Esophagus squamous epithelium (tissue), 5 donors: ENCODE data around the gene APOL3. TPM values are rescaled to one million over a fixed set of nuclear protein-coding genes. Genes with fewer than 3 reads are reported as not detected.
"Not testable (repeated sequence)": the region's sequence is repeated elsewhere in the genome, so short reads cannot be mapped to it uniquely, and the experiment has no call there.

Source experiments
- DNase-seq: peaks from one replicate; lab custom pipeline; 2025; lab: John Stamatoyannopoulos, UW
- H3K27ac ChIP-seq, 4 donors: fragments of 200-600 bp; sonication (generic); one replicate each; pipeline ENCODE4 v1.5.1; 2016 to 2019; ENCODE audit warnings: mild to moderate bottlenecking in 1 of 4
- H3K27me3 ChIP-seq, 4 donors: fragments of 200-600 bp; sonication (generic); 1 replicate in 3 of 4; 2 replicates in 1 of 4; pipeline versions ENCODE4 v1.5.1 to v1.6.0; 2017 to 2021; ENCODE audit warnings: antibody characterized with exemption in 1 of 4
- H3K36me3 ChIP-seq, 3 donors: fragments of 200-600 bp; sonication (generic); one replicate each; pipeline ENCODE4 v1.5.1; 2016 to 2019
- H3K4me1 ChIP-seq, 3 donors: fragments of 200-600 bp; sonication (generic); one replicate each; pipeline ENCODE4 v1.5.1; 2017 to 2019
- H3K4me3 ChIP-seq, 4 donors: fragments of 200-600 bp; sonication (generic); 1 replicate in 3 of 4; 2 replicates in 1 of 4; pipeline ENCODE4 v1.5.1; 2016 to 2019; ENCODE audit warnings: mild to moderate bottlenecking in 2 of 4, moderate library complexity in 1 of 4
- H3K9me3 ChIP-seq, 3 donors: fragments of 200-600 bp; sonication (generic); one replicate each; pipeline ENCODE4 v1.5.1; 2016 to 2019
- POLR2A ChIP-seq, 4 donors: fragments of 450-650 bp; IDR thresholded peaks; one replicate each; pipeline ENCODE4 v1.6.1; 2017; ENCODE audit warnings: antibody characterized with exemption in 4 of 4, mild to moderate bottlenecking in 4 of 4, moderate library complexity in 3 of 4
- WGBS, 2 donors: methylation state at CpG; one replicate each; pipeline ENCODE4 v1.1.5; 2018; 5-methylcytosine and 5-hydroxymethylcytosine counted together
- intact Hi-C: fragments of 100-400 bp; cut with DNase I; formaldehyde crosslinking; loops from one replicate; pipeline ENCODE4 v1.15.0; 2022
- total RNA-seq, 4 donors: library from RNA; depleted of rRNA; stranded (reverse); fragments of >200 nt; gene quantifications; one replicate each; pipeline ENCODE4 v1.1.0, GENCODE V29; 2016
- TF ChIP-seq, protein P1 (sequence below), 6 experiments: fragments of 450-650 bp in 4 of 6; fragments of 200-600 bp in 2 of 6; sonication (generic) in 2 of 6; IDR thresholded peaks; one replicate each; pipeline ENCODE4 v1.5.1; 2016 to 2019; ENCODE audit warnings: antibody characterized with exemption in 6 of 6, mild to moderate bottlenecking in 4 of 6, moderate library complexity in 4 of 6
- donor health status: DM: yes; HTN: yes; CAD: no.

Gene APOL3
- total RNA-seq, 4 donors from 2014 or later: 6.8 to 48.1 (median 17.0) TPM

DNA sequence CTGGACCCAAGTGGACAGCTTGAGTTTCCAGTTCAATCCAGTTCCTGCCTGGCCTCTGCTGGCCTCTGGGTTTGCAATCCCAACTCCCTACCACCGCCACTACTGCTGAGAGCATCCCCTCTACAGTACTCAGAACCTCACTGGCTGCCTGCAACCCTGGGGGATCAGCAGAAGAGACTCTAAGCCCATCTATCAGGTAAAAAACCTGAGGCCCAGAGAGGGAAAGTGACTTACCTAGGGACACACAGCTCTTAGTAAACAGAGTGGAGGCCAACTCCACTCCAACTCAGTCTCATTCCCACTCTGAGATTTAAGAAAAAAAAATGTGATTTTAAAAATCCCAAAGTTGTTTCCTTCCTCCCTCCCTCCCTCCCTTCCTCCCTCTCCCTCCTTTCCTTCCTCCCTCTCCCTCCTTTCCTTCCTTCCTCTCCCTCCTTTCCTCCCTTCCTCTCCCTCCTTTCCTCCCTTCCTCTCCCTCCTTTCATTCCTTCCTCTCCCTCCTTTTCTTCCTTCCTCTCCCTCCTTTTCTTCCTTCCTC lies 34.5 kb downstream of the APOL3 start:
- Histone ChIP-seq H3K36me3 (no peaks in the 10 kb centered on the region), H3K4me3 (no peak overlapping the region), H3K27ac (no peak overlapping the region), H3K4me1 (peaks cover 0 to 14% (median 3%) of the 10 kb centered on the region in 3 donors), H3K9me3 (no peaks in the 10 kb centered on the region), H3K27me3 (peaks cover 0 to 27% (median 0%) of the 10 kb centered on the region in 4 donors)
- 50 to 91% methylated on average over 1 of the region's 1 CpG for WGBS, 2 donors
- intact Hi-C loops: loop anchor here (10.0 kb wide), 1 partner anchor 501 kb away; no protein-coding TSS in a partner anchor
- DNase-seq: no peak
- TF ChIP-seq, protein P1, sequence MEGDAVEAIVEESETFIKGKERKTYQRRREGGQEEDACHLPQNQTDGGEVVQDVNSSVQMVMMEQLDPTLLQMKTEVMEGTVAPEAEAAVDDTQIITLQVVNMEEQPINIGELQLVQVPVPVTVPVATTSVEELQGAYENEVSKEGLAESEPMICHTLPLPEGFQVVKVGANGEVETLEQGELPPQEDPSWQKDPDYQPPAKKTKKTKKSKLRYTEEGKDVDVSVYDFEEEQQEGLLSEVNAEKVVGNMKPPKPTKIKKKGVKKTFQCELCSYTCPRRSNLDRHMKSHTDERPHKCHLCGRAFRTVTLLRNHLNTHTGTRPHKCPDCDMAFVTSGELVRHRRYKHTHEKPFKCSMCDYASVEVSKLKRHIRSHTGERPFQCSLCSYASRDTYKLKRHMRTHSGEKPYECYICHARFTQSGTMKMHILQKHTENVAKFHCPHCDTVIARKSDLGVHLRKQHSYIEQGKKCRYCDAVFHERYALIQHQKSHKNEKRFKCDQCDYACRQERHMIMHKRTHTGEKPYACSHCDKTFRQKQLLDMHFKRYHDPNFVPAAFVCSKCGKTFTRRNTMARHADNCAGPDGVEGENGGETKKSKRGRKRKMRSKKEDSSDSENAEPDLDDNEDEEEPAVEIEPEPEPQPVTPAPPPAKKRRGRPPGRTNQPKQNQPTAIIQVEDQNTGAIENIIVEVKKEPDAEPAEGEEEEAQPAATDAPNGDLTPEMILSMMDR (IDR thresholded peaks at IDR 0.05): no peak
- no peak for TF ChIP-seq POLR2A (IDR thresholded peaks at IDR 0.05)

DNA sequence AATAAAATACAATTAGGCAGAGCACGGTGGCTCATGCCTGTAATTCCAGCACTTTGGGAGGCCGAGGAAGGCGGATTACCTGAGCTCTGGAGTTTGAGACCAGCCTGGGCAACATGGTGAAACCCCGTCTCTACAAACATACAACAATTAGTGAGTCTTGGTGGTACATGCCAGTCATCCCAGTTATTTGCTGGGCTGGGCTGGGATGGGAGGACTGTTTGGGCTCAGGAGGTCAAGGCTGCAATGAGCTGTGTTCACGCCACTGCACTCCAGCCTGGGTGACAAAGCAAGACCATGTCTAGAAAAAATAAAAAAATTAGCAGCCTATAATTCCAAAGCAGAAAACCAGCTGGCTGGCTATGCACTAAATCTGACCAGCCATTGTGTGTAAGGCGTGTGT lies 35.1 kb downstream of the APOL3 start:
- peaks cover 0 to 24% (median 0%) of the 10 kb centered on the region in 4 donors for H3K27me3 ChIP-seq
- 85 to 88% methylated on average over 6 of the region's 6 CpGs for WGBS, 2 donors
- no peaks in the 10 kb centered on the region for H3K9me3 ChIP-seq
- intact Hi-C loops: loop anchor here (10.0 kb wide), 1 partner anchor 501 kb away; no protein-coding TSS in a partner anchor
- peaks cover 0 to 14% (median 3%) of the 10 kb centered on the region in 3 donors for H3K4me1 ChIP-seq
- H3K27ac ChIP-seq: no peak overlapping the region
- H3K4me3 ChIP-seq: no peak overlapping the region
- no peak for TF ChIP-seq POLR2A (IDR thresholded peaks at IDR 0.05)
- TF ChIP-seq, protein P1 (IDR thresholded peaks at IDR 0.05): no peak
- DNase-seq: no peak
- no peaks in the 10 kb centered on the region for H3K36me3 ChIP-seq

DNA sequence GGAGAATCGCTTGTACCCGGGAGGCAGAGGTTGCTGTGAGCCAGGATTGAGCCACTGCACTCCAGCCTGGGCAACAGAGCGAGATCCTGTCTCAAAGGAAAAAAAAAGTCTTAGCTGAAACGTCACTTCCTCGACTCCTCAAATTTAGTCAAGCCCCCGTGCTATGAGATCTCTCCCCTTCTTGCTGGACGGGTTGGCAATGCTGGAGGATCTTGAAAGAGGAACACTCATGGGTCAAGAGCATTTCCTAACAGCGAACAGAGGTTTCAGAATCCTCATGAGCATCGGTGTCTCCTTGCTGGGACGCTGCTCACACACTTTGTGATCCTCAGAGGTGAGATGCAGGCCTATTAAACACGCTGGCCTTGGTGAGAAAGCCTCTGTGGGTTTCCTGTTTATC lies 35.9 kb downstream of the APOL3 start:
- DNase-seq: no peak
- no peaks in the 10 kb centered on the region for H3K36me3 ChIP-seq
- intact Hi-C loops: loop anchor here (5.0 to 10.0 kb wide), 2 partner anchors 500 to 777 kb away; no protein-coding TSS in a partner anchor
- H3K27ac ChIP-seq: no peak overlapping the region
- peaks cover 0 to 14% (median 3%) of the 10 kb centered on the region in 3 donors for H3K4me1 ChIP-seq
- H3K9me3 ChIP-seq: no peaks in the 10 kb centered on the region
- H3K27me3 ChIP-seq: peaks cover 0 to 21% (median 0%) of the 10 kb centered on the region in 4 donors
- 63 to 70% methylated on average over 10 to 11 of the region's 11 CpGs for WGBS, 2 donors
- no peak overlapping the region for H3K4me3 ChIP-seq
- TF ChIP-seq, protein P1 (IDR thresholded peaks at IDR 0.05): no peak
- TF ChIP-seq POLR2A (IDR thresholded peaks at IDR 0.05): no peak

DNA sequence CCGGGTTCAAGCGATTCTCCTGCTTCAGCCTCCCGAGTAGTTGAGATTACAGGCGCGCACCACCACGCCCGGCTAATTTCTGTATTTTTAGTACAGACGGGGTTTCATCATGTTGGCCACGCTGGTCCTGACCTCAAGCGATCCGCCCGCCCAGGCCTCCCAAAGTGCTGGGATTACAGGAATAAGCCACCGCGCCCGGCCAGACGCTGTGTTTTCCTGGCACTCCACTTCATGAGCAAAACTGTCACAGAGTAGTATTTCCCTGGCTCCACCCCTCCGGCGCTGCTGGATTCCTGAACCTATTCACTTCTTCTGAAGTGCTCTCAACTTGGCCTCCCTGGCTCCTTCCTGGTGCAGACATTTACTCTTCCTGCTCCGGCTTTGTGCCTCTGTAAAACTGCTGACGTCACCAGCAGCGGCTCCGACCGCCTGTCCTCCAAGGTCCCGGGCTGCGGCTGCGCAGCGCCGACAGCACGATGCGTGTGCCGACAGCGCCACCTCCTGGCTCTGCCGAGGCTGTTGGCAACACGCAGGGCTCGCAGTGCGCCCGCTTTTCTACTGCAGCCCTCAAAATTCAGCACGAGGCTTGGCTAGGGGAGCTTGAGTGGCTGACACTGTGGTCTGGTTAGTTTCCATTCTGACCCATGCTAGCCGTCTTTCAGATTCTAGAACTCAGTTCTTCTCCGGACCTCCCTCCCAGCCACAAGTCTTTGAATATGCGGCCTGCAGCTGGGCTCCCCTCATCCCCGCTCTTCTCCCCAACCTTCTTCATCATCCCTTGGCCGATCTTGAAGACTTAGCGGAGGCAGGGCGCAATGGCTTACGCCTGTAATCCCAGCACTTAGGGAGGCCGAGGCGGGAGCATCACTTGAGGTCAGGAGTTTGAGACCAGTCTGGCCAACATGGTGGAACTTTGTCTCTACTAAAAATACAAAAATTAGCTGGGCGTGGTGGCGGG lies 36.6 kb downstream of the APOL3 start:
- TF ChIP-seq, protein P1 (IDR thresholded peaks at IDR 0.05): peak; percentile 93 to 100 (median 99)
- peak in 1 of 4 donors; percentile 61 for TF ChIP-seq POLR2A (IDR thresholded peaks at IDR 0.05)
- peak; percentile 59 for DNase-seq
- Histone ChIP-seq H3K4me1 (peaks cover 0 to 14% (median 3%) of the 10 kb centered on the region in 3 donors), H3K36me3 (no peaks in the 10 kb centered on the region), H3K9me3 (no peaks in the 10 kb centered on the region), H3K27ac (peak overlapping the region; percentile 77 to 92 (median 84)), H3K4me3 (peak overlapping the region in 3 of 4 donors; percentile 36 to 53 (median 36)), H3K27me3 (peaks cover 0 to 21% (median 0%) of the 10 kb centered on the region in 4 donors)
- intact Hi-C loops: loop anchor here (5.0 to 10.0 kb wide), 2 partner anchors 499 to 777 kb away; no protein-coding TSS in a partner anchor
- WGBS, 2 donors: 15 to 44% methylated on average over 25 to 27 of the region's 50 CpGs

DNA sequence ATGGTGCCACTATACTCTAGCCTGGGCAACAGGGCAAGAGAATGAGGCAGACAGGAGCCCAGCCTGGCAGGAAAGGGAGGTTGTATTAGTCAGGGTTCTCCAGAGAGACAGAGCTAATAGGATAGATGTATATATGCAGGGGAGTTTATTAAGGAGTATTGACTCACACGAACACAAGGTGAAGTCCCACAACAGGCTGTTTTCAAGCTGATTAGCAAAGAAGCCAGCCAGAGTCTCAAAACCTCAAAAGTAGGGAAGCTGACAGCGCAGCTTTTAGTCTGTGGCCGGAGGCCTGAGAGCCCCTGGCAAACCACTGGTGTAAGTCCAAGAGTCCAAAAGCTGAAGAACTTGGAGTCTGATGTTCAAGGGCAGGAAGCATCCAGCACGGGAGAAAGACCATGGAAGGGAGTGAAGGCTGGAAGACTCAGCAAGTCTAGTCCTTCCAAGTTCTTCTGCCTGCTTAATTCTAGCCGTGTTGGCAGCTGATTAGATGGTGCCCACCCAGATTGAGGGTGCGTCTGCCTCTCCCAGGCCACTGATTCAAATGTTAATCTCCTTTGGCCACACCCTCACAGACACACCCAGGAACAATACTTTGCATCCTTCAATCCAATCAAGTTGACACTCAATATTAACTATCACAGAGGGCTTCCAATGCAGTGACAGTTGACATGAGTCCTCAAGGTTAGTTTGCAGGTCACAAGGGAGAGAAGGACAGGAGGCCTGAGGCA lies 39.8 kb downstream of the APOL3 start:
- H3K27ac ChIP-seq, H3K36me3 ChIP-seq, DNase-seq, H3K9me3 ChIP-seq, H3K27me3 ChIP-seq, H3K4me3 ChIP-seq: not testable (repeated sequence)
- H3K4me1 ChIP-seq: peaks cover 0 to 14% (median 3%) of the 10 kb centered on the region in 3 donors
- 68 to 72% methylated on average over 6 of the region's 6 CpGs for WGBS, 2 donors
- intact Hi-C loops: loop anchor here (5.0 to 10.0 kb wide), 2 partner anchors 496 to 773 kb away; no protein-coding TSS in a partner anchor
